Stimulated activated CD4-positive, alpha-beta T cell treated with anti-CD3 and anti-CD28 coated beads, TNF-alpha, amount 100 ng/mL, for 1 hour (primary cell): ENCODE results near the gene IRF2.

ENCODE experiments used
- DNase-seq, 3 donors: peaks; one replicate each; pipeline ENCODE4 v3.0.0-alpha.2; 2020; ENCODE audit warnings: low read depth in 3 of 3, low spot score in 1 of 3

Gene IRF2

DNA sequence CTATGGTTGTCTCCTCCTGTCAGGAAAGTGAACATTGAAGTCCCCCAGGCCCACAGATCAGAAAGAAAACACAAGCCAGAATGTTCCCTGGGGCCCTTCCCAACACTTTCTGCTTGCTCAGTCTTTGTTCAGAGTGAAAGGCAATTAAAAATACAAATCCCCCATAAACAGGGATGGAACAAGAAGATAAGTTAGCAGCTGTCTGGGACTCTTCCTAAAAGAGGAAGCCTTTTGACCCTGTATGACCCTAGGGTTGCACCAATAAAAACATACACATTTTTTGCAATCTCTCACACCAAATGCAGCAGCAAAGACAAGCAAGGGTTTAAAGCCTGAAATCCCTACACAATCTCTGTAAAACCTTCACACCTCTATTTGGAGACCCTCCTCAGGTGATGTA is 22.6 kb downstream of the IRF2 start:
- DNase-seq: no peak

DNA sequence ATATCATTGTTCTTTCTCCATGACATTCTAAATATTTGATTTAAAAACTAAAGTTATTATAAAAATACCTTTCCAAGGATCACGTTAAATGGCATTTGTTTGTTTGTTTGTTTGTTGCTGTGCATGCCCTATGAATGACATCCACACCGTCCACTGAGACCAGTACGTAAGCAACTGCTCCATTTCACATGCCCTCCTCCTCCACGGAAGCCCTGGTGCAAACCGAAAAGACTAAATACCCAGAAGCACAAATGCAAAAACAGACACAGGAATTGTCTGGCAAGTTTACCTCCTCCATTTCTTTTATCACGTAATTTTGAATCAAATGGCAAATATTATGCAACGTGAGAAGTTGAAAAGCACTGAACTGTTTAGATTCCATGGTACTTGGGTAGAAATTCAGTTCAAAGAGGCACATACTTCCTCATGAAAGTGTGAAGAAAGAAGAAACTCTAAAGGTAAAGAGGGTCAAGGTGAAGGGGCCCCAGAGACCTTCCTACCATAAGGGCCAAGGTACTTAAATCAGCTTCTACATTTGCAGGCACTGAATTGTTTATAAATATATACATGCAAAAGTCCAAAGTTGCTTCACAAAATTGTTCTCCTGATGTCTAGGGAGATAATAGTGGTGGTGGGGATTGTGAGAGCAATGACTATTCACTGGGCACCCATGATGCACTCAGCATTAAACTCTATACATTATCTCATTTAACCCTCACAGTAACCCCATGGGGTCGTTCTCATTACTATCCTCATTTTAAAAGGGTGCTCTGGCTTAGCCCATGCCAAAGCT is 23.4 kb downstream of the IRF2 start:
- DNase-seq: no peak

DNA sequence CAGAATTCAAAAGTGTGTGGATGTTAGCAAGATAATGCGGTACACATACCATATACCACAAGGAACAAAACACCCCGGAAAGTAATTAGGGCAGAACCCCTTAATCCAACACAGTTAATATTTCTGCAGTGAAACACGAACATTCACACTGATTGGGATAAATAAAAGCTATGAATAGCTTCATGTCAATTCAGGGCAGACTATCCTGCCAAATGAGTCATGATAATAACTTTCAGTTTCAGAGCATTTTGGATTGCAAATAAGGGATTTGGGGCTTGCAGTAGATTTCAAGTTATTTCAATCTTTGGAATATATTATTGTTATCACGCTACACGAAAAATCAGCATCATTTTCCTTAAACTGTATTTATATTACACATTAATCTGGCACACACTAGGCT is 24.3 kb downstream of the IRF2 start:
- DNase-seq: no peak

DNA sequence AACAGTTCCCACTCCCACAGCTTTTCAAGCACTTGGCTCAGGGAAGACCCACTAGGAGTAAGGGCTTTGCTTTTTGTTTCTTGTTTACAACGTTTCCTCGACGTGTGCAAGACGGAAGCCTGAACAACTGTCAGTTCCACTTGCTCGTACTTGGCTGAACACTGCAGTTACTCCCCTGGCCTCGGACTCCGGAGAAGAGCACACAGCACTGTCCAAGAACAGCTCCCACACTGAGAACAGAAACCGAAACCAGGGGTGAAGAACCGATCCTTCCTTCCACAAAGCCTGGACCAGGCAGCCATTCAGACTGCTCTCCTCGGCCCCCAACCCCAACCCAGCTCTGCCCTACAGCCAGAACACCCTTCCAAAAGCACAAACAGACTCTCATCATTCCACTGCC is 25.5 kb downstream of the IRF2 start:
- no peak for DNase-seq

DNA sequence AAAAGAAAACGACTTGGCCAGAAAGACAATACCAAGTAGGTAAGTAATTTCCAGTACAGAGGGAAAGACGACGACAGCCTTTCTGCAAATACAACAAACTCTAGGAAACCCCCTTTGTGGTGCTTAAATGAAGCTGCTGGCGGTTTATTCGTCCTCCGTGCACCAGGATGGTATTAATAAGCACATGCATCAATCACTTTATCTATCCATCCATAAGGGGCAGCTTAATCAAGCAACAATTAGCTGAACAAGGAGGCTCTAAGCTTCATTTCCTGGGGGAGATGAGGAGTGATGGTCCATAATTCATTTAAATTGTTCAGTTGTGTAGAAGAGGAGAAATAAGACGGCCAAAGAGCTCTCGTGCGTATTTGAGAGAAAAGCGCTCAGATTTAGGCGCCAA is 26.2 kb downstream of the IRF2 start:
- no peak for DNase-seq

DNA sequence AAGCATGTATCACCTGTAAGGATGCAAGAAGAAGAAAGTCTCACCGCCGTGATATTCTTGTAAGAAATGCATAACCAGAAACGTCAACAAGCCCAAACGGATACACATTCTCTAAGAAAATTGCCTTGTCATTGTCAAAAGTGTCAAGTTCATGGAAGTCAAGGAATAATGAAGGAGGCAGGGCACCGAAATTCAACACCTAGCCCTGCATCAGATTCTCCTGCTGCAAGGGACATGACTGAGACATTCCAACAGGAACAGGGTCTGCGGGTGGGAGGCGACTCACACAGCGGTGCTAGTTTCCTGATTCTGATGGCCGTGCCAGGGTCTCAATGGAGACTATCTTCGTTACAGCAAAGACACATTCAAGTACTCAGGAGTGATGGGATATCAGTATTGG is 26.7 kb downstream of the IRF2 start:
- no peak for DNase-seq

DNA sequence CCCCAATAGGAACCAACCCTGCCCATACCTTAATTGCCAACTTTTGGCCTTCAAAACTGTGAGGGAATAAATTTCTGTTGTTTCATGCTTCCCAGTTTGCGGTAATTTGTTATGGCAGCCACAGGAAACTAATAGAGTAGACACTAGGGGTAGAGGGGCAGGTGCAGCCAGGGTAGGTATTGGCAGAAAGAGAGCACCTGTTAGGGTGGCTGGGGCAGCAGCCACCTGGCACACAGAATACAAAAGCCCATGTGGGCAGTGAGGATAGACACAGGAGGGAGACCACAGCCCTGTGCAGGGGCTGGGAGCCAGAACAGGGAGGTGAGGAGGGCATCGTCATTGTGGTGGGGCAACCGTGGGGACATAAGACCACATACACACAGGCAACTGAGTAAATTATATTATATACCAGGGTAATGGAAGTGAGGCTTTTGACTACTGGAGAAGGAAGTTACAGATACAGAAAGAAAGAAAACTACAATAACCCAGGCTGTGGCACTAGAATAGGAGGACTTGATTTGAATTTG is 28.2 kb downstream of the IRF2 start:
- DNase-seq: no peak

DNA sequence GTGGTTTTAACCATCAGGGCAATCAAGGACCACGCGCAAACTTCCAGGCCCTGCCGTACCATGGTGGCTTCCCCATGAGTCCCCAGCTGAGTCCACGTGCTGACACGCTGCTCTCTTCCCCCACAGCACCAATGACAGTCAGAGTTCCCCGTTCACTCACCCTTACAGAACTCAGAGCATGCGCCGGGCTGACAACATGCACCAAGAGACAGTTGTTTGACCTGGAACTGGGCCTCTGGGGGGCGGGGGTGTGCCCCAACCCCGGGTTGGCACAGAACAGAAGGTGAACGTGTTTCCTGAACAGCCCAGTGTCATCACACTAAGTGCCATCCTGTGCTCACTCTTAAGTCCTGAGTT is 29.4 kb downstream of the IRF2 start:
- DNase-seq: peak in 1 of 3 donors; percentile 7

DNA sequence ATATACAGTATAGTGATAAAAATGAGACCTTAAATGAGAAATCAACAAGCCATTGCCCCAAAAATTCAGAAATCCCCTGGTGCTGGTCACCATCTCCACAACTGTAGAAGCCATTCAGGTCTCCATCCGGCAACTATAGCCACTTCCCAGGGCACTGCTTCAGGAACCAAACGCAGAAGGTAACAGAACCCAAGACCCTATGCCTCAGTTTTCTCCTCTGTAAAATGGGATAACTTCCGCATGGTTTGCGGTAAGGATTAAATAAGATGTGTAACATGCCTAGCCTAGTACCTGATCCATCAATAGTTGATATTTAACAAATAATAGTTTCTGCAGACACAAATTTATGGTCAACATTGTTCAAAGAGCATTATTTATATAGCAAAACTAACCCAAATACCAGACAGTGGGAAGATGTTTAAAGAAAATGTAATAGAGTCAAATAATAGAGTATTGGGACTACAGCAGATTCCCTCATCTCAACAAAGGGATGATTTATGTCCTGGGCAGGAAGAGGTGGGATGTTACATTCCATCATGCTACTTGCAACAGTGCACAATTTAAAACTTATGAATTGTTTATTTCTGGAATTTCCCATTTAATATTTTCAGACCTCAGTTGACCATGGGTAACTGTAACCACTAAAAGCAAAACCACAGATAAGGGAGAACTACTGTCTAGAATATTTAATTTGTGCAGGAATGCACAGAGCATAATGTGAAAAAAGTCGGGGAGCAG is 30.0 kb downstream of the IRF2 start:
- DNase-seq: no peak

DNA sequence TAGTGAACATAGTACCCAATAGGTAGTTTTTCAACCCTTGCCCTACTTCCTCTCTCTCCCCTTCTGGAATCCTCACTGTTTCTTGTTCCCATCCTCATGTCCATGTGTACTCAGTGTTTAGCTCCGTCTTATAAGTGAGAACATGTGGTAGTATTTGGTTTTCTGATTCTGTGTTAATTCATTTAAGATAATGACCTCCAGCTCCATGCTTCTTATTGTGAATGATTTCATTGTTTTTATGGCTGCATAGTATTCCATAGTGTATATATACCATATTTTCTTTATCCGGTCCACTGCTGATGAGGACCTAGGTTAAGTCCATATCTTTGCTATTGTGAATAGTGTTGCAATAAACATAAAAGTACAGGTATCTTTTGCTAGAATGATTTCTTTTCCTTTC is 31.0 kb downstream of the IRF2 start:
- DNase-seq: no peak

DNA sequence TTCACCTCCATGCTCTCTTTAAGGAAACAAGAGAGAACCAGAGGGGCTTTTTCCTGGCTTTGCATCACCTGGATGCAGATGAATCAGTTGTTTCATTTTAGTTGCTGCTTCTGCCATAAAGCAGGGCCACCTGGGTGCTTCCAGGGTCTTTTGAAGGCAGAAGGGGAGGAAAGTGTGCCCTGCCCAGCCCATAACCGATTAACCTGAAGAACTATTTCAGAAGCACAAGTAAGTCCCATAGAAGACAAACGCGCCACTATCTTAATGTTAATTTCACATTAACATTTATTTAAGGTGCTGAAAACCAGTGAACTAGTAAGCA is 32.1 kb downstream of the IRF2 start:
- DNase-seq: no peak

DNA sequence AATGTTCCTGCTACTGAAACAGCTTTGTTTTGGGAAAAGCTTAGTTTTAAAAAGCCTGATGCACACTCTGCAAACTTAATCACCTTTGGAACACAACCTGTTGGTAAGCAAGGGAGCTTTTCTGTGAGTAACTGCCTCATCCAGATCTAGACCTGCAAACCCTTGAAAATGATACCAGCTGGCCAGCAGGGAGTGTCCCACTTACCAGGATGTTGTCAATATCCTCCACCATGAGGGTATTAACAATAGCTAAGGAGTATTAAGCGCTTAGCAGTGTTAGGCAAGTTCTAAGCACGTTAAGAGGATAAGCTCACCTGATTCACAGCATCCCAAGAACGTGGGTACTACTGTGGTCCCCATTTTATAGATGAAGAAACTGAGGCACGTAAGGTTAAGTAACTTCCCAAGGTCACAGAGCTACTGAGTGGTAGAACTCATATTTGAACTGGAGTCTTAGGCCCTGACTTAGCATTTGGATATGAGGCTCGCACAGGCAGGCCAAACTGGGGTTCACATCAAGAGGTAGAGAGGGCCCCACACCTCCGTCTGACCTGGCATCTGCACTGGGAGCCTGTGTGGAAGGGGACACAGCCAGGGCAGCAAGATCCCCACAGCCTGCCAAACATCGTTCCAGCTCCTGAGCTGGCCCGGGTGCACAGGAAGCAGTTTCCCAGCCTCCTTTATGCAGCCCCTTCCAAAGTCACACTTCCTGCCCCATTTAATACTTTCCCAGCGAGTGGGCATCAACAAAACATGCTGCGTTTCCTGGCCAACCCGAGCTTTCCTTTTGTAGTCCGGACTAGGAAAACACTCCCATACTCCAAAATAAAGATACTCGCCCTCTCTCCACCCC is 32.7 kb downstream of the IRF2 start:
- no peak for DNase-seq

DNA sequence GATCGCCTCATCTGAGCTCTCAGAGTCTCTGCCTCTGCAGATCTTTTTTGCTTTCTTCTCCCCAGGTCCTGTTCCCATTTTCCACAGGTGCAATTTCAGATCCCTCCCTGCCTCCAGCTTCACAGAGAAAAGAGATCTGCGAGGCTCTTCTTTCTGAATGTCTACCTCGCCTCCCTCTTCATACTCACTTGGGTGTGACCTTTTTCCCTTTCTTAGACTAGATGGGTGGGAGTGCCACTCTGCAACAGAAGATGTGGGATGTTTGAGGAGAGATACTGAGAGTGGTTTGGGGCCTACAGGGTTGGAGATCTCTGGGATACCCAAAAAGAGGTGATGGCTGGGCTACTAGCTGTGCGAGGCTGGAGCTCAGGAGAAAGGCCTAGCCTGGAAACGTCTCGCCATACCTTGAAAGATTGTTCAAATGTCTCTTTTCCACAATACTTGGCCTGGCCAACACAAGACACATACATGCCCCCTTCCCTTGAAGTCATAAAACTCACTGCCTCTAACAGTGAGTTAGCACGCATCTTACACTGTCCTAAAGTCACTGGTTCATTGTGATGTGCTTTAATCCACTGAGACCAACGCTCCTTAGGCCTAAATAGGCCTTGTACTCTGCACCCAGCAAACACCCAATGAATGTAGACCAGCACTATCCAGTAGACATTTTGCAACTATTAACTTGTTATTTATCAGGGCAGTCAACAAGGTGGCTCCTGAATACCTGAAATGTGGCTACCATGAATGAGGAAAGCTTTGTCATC is 33.6 kb downstream of the IRF2 start:
- no peak for DNase-seq

DNA sequence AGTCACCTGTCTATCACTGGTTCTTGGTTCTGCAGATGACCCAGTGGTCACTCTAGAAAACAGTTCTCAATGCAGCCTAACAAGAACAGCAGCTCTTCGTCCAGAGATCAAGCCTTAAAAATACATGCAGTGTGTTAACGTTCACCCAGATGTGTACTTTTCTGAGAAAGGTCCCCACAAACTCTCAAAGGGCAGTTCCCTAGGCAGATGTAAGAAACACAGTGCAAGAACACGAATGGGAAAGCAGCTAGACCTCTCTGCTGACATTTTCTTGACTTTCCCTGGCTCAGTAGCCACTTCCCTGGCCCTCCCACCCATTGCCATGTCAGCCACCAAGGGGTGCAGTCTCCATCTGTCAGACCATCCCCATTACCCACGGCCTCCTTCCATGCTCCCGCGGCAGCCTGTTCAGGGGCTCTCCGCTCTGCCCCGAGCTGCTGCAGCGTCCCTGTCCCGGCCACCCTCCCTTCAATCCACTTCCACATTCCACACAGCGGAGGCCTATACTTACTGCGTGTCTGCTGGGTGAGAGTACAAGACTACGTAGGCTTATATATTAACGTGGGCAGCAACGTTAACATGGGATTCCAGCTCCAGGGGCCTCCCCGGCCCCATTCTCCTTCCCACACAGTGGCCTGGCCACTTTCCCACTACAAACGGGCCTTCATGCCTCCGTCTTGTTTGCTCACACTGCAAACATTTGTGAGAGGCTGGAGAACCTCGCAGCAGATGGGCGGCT is 34.3 kb downstream of the IRF2 start:
- no peak for DNase-seq

DNA sequence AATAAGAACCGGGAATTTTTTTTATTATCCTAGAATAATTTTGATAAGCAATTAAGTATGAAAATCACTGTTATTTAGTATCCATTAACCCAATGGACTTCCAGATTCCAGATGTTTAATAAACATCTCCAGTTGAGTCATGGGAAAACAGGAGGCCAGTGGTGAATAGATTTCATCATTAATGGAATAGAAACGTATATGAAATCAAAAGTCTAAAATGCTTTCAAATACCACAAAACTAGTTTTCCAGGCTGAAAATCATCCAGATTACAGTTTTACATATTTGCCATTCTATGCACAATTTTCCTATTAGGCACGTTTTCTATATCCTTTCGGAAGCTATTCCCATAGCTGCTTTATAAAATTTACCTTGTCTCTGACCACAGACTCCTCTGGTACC is 35.0 kb downstream of the IRF2 start:
- no peak for DNase-seq

DNA sequence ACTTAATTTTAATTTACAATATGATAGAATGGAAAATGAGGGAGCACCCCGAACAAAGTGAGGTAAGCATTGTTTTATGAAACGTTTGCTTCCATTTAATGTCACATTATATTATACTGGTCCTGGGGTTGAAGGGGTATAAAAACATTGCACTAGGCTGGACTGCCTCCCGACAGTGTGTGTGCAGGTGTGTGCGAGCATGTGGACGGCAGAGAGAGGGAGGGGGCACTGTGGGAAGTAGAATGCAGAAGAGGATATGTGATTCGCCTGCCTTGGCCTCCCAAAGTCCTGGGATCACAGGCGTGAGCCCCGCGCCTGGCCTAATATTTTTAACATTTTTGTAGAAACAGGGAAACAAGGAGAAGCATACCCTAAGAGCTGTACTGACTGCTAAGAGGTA is 36.0 kb downstream of the IRF2 start:
- DNase-seq: no peak

DNA sequence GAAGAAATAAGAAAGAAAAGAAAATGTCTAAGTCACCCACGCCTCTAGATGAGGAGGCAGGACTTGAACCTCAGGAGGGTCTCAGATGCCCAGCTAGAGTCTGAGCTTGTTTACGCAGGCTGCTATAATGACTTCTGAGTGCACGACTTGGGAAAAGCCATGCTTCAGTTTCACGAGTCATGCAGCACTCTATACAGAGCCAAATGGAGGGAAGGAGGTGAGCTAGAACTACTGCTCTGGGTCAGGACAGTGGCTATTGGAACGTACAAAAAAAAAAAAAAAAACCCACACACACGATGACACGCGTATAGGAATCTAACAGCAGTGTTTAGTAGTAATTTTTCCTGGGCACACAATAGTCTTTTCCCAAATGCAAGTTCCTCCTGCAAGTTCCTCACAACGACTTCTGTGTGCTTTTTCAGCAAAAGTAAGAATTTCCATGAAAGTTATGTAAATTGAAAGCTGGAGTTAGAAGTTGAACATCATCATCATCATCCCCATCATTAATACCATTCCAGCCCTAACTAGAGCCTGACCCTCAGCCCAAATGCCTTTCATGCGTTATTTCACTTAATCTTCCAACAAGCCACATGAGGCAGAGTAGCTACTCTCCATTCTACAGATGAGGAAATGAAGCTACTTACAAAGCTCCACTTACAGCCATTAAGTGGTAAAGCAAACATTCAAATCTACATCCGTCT is 36.6 kb downstream of the IRF2 start:
- DNase-seq: no peak

DNA sequence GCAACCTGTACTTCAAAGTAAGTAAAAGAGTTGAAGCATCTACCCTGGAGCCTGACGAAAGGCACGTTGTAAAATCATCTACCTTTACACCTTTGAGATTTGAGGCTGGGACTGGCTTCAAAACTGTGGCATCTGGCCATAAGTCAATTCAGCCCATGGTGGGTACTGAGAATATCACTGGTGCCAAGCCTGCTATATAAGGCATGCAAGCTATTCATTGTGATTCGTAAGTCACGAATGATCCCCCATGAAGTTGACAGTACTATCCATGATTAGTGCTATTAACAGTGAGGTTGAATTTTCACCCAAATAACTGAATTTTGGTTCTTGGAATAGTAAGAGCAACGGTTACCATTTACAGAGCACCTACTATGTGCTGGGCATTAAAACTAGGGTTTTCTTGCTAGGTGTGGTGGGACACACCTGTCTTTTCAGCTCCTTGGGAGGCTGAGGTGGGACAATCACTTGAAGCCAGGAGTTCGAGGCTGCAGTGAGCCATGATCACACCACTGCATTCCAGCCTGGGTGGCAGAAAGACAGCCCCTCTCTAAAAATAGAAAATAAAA is 39.8 kb downstream of the IRF2 start:
- DNase-seq: no peak

DNA sequence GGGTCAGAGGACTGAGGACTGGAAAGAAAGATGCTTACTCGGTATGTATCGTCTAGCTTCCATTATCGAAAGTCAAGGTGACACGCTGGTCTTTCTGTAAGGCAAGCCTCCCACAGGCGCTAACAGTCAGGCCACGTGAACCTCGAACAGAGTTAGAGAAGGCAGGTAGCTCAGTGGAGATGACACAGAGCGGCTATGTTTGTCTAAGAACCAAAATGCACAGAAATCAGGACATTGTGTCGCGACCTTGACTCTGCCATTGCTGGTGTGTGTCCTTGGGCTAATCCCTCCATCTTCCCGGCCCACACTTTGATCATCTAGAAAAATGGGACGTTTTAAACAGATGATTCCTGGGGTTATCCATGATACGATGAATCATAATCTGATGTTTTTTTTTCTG is 40.3 kb downstream of the IRF2 start:
- DNase-seq: no peak
